Choroid plexus epithelial cell (primary cell): Measurements from ENCODE around the gene ESRRB.

Experiments used
- DNase-seq: peaks from one replicate; pipeline ENCODE4 v3.0.0-alpha.2; 2010; ENCODE audit warnings: low read depth
- H3K4me3 ChIP-seq: 2 replicates; pipeline ENCODE4 v1.5.1; 2011; ENCODE audit warnings: low read depth, mild to moderate bottlenecking, control low read depth, low read length, moderate library complexity
- TF ChIP-seq, protein P1 (sequence below): conservative IDR thresholded peaks from 2 replicates; pipeline ENCODE4 v1.5.1; 2011; ENCODE audit warnings: low read depth, mild to moderate bottlenecking, control low read depth, inconsistent platforms, low read length, moderate library complexity

Gene ESRRB

DNA sequence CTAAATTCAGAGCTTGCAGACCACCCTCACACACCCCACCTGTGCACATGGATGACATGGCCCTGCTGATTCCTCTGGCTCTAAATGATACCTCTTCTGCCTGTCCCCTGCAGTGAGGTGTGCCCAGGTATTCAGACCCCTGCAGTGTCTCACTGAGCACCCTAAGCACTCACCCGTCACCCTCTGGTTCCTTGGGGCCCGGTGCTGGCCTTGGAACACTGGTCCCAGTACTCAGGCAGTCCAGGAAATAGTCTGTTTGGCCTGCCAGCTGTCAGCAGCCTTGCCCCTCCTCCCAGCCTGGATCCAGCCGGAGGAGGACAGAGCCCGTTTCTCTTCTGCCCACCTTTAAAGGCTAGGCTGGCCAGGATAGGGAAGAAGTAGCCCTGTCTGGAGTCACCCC is 44.9 kb downstream of the ESRRB start:
- no peak for DNase-seq
- no peak overlapping the region for H3K4me3 ChIP-seq
- TF ChIP-seq, protein P1, sequence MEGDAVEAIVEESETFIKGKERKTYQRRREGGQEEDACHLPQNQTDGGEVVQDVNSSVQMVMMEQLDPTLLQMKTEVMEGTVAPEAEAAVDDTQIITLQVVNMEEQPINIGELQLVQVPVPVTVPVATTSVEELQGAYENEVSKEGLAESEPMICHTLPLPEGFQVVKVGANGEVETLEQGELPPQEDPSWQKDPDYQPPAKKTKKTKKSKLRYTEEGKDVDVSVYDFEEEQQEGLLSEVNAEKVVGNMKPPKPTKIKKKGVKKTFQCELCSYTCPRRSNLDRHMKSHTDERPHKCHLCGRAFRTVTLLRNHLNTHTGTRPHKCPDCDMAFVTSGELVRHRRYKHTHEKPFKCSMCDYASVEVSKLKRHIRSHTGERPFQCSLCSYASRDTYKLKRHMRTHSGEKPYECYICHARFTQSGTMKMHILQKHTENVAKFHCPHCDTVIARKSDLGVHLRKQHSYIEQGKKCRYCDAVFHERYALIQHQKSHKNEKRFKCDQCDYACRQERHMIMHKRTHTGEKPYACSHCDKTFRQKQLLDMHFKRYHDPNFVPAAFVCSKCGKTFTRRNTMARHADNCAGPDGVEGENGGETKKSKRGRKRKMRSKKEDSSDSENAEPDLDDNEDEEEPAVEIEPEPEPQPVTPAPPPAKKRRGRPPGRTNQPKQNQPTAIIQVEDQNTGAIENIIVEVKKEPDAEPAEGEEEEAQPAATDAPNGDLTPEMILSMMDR: no peak

DNA sequence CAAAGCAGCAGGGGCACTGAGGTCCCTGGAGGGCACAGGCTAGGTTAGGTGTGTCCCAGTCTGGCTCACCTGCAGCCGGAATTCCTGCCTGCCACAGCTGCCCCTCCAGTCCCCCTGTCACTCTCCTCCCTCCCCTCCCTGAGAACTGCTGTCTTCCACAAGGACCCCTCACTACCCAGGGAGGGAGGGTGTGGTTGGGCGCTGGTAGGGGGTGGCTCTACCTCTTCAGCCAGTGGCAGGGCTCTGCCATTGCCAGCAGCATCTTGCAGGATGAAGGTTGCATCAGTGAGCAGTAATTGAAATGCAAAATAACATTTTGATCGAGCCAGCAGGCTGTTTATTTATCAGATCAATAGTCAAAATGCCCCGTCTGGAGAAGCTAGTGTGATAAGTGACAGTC is 45.7 kb downstream of the ESRRB start:
- no peak overlapping the region for H3K4me3 ChIP-seq
- no peak for DNase-seq
- TF ChIP-seq, protein P1: no peak

DNA sequence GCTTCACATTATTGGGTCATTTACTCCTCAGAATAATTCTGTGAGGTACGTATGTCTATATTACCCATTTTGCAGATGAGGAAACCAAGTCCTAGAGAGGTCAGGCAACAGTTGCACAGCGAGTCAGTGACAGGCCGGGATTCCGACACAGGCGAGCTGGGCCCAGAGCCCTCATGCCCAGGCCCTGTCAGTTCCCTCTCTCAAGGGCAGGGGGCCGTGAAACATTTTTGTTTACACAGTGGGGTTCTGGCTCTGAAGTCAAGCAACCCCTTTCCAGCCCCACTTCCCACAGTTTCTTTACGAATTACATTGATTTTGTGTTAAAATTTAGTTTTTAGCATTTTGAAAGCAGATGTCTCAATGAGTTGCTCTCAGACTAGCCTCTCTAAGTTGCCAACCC is 46.7 kb downstream of the ESRRB start:
- H3K4me3 ChIP-seq: no peak overlapping the region
- TF ChIP-seq, protein P1: no peak
- DNase-seq: no peak

DNA sequence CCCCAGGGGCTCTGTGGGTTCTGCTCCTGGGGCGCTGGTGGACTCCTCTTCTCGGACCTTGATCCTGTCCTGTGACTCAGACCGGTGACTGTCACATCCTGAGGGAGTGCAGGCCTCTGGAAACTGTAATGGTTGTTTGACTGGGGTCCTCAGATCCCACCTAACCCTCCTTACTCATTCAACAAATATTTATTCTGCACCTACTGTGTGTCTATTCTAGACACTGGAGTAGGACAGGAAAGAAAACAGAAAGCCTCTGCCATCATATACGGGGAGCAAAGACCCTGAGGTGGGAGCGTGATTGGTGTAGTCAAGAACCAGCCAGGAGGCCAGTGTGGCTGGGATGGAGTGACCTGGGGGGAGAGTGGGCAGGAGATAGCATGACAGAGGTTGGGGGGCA is 47.6 kb downstream of the ESRRB start:
- TF ChIP-seq, protein P1: no peak
- no peak for DNase-seq
- H3K4me3 ChIP-seq: no peak overlapping the region

DNA sequence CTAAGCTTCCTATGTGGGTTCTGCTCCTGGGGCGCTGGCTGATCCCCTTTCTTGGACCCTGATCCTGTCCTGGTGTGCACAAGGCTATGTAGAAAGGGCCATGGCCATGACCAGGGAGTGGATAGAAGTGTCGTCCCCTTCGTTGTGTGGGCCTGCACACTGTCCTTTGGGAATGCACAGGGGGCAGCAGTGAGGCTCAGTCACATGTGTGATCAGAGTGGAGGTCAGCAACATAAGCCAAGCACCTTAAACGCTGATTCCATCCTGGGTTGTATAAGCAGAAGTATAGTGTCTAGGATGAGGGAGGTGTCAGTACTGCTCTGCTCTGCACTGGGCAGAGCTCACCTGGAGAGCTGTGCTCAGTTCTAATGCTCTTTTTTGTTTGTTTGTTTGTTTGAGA is 48.4 kb downstream of the ESRRB start:
- TF ChIP-seq, protein P1: no peak
- H3K4me3 ChIP-seq: no peak overlapping the region
- DNase-seq: no peak

DNA sequence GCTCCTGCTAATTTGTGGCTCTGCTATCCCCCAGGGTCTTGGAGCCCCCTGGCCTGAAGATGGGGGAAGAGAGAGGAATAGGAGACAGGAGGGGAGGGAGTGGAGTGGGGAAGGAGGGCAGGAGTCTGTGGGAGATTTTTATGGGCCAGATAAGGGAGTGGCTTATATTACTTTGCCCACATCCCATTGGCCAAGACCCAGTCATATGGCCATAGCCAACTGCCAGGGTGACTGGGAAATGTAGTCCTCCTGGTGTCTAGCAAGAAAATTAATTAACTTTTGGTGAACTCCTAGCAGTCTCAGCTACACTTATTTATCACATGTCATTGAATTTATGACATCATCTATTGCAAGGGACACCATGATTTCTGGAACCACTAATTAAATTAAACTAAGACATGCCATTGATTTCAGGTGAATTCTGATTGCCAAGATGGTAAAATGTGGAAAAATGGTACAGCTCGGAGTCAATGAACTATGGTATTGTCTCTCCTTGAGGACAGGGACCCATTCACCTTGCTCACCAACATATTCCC is 50.3 kb downstream of the ESRRB start:
- peak; percentile 5 for DNase-seq
- TF ChIP-seq, protein P1: no peak
- H3K4me3 ChIP-seq: no peak overlapping the region

DNA sequence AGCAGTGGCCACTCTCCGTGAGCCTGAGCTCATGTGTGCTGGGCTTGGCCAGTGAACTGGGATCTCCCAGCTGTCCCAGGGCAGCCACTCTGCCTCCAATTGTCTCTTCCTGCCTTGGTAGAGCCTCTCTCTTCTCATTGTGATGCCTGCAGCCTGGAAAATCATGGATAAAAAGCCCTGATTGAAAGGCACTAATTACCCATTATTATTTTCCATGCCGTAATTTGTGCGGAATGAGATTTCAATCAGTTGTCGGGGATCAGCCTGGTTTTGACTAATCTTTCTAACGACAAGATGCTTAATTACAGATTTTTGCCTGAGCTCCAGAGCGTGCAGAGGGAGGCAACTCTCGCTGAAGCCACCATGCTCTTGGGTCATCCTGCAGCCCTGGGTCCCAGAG is 52.7 kb downstream of the ESRRB start:
- TF ChIP-seq, protein P1: no peak
- no peak overlapping the region for H3K4me3 ChIP-seq
- no peak for DNase-seq
